HUES64 (cell line): ENCODE measurements around the gene MTCH1.

ENCODE experiments used
- H3K27ac ChIP-seq: 2 replicates; pipeline ENCODE4 v1.7.0; 2013; ENCODE audit warnings: low read depth, low read length, inconsistent platforms
- H3K27me3 ChIP-seq: 2 replicates; pipeline ENCODE4 v1.6.1; 2013; ENCODE audit warnings: mild to moderate bottlenecking, low read length; ENCODE audit not compliant: insufficient read depth
- H3K36me3 ChIP-seq: 2 replicates; pipeline ENCODE4 v1.6.1; 2013; ENCODE audit warnings: mild to moderate bottlenecking, low read length; ENCODE audit not compliant: insufficient read depth
- H3K4me1 ChIP-seq: 2 replicates; pipeline ENCODE4 v1.6.1; 2013; ENCODE audit warnings: mild to moderate bottlenecking, low read length, moderate library complexity; ENCODE audit not compliant: insufficient read depth
- H3K4me3 ChIP-seq: 2 replicates; pipeline ENCODE4 v1.5.1; 2013; ENCODE audit warnings: mild to moderate bottlenecking, low read length, moderate library complexity
- H3K9ac ChIP-seq: 2 replicates; pipeline ENCODE4 v1.6.1; 2013; ENCODE audit warnings: mild to moderate bottlenecking, low read depth, low read length
- H3K9me3 ChIP-seq: 2 replicates; pipeline ENCODE4 v1.6.1; 2013; ENCODE audit warnings: low read depth, low read length; ENCODE audit not compliant: insufficient read depth
- WGBS: fragments of 150-250, 120-280 bp; methylation state at CpG from one replicate; pipeline ENCODE4 v1.1.7; 2013; ENCODE audit warnings: missing lambda C conversion rate; 5-methylcytosine and 5-hydroxymethylcytosine counted together

MTCH1 gene

DNA sequence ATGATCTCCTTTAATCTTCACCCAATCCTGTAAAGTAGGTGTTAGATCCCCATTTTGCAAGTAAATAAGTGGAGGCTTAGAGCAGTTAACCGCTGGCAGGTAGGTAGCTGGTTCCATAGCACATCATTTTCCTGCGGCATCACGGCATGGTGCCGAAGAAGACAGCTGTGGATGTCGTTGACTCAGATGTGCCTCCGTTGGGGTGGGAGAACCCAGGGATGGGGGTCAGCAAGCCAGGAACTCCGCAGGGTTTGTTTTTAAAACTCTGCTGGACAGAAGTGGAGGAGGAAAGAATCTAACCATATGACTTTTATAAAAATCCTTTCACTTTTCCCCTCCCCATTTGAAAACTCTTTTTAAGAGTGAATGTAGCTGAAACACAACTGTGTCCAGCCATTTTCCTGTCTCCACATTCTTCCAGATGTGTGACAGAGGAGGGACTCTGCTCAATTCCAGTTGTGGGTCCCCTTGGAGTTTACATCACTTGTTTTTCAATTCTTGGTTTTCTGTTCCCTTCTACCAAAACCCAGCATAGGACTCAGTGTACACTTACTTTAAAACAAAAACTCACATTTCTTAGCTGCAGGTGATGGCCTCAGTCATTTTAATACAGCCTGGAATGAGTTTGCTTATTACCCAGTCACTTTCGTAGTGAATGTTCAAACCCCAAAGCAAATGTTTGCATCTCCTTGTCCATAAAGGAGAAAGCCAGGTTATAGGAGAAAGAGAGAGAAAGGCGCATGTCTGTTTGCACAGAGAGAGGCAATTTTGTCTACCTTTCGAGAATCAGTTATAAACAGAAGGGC is 59.1 kb downstream of the MTCH1 start:
- no peak overlapping the region for H3K9ac ChIP-seq
- no peaks in the 10 kb centered on the region for H3K4me1 ChIP-seq
- no peak overlapping the region for H3K27ac ChIP-seq
- 82% methylated on average over 10 of the region's 10 CpGs for WGBS
- no peaks in the 10 kb centered on the region for H3K9me3 ChIP-seq
- no peak overlapping the region for H3K4me3 ChIP-seq
- no peaks in the 10 kb centered on the region for H3K36me3 ChIP-seq
- no peaks in the 10 kb centered on the region for H3K27me3 ChIP-seq

DNA sequence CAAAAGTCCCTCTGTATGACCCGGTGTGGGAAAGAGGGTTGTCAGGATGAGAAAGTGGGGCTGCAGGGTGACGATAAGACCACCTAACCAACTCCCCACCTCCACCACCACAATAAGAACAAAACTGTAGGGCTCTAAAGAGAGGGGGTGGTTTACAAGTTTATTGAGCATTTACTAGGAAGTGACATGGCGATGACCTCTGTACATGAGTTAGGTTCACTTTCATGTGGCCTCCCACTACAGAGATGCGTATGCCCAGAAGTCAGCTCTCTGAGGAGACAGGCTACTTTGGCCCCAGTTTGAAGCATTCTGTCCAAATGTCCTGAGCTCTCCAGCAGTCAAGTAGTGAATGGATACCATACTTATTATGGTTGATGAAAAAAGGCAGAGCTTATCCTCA is 60.2 kb downstream of the MTCH1 start:
- Histone ChIP-seq H3K9me3 (no peaks in the 10 kb centered on the region), H3K27ac (no peak overlapping the region), H3K4me1 (no peaks in the 10 kb centered on the region), H3K9ac (no peak overlapping the region), H3K4me3 (no peak overlapping the region), H3K27me3 (no peaks in the 10 kb centered on the region), H3K36me3 (no peaks in the 10 kb centered on the region)
- 92% methylated on average over 3 of the region's 4 CpGs for WGBS

DNA sequence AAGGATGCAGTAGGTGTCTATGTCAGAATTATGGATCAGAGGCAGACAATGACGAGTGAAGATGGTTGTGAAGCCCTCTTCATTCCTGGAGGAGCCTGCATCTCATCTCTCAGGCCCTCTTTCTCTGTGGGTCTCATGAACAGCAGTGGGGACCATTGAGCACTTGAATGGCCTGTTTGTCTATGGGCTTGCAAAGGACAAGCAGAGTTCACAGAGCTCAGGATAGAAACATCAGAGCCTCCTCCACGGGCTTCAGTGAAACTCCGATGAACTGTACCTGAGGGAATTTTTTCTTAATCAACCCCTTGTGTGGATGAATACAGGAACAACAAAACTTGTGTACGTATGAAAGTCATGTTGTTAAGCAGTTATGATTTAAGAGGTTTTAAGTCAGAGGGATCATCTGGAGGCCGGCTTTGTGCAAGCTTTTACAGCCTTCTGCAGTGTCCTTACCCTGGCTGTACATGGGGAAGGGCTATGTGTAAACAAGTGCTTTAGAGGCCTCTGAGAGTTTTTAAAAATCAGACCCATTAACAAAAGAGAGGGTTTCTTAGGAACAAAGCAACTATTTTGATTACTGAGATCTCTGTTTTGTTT is 61.1 kb downstream of the MTCH1 start:
- 95% methylated on average over 5 of the region's 5 CpGs for WGBS
- Histone ChIP-seq H3K9ac (no peak overlapping the region), H3K4me1 (no peaks in the 10 kb centered on the region), H3K27me3 (no peaks in the 10 kb centered on the region), H3K36me3 (no peaks in the 10 kb centered on the region), H3K9me3 (no peaks in the 10 kb centered on the region), H3K4me3 (no peak overlapping the region), H3K27ac (no peak overlapping the region)

DNA sequence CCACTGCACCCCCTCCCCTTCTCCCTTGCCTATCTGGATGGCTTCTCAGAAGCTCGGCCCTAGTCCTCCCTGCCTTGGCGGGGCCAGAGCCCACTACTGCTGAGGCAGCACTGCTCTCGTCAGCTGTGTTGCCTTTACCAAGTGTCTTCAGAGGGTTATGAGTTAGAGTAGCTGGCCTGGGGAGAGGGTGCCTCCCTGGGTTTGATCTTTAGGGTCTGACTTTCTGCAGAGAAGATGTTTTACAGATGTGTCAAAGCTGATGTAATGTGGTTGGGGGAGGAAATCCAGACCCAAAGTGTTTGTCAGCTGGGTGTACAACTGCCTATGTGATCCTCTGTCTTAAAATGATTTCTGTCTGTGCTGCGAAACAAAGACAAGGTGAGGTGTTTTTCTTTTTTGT is 61.9 kb downstream of the MTCH1 start:
- no peaks in the 10 kb centered on the region for H3K9me3 ChIP-seq
- no peaks in the 10 kb centered on the region for H3K27me3 ChIP-seq
- no peaks in the 10 kb centered on the region for H3K36me3 ChIP-seq
- H3K9ac ChIP-seq = no peak overlapping the region
- H3K4me1 ChIP-seq = no peaks in the 10 kb centered on the region
- no peak overlapping the region for H3K27ac ChIP-seq
- WGBS = 89% methylated on average over 4 of the region's 4 CpGs
- H3K4me3 ChIP-seq = no peak overlapping the region

DNA sequence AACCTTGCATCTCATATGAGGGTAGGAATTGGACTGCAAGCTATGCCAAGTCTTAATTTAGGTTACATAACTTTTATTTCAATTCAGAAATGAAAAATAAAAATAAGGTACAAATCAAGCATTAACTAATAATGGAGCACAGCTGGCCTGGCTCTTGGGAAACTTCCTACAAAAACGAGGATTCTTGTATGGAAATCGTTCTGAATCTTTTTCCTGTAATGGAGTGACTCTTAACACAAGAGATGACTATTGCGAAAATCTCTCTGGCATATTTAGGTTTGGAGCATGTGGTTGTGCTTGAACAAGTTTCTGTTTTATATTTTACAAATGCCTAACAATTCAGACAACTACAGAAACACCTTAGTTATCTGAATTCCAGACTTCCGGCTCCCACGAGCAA is 65.5 kb downstream of the MTCH1 start:
- H3K4me3 ChIP-seq = no peak overlapping the region
- H3K9ac ChIP-seq = no peak overlapping the region
- H3K27me3 ChIP-seq = no peaks in the 10 kb centered on the region
- no peaks in the 10 kb centered on the region for H3K9me3 ChIP-seq
- H3K27ac ChIP-seq = no peak overlapping the region
- H3K36me3 ChIP-seq = no peaks in the 10 kb centered on the region
- WGBS = 87% methylated on average over 5 of the region's 5 CpGs
- H3K4me1 ChIP-seq = no peaks in the 10 kb centered on the region

DNA sequence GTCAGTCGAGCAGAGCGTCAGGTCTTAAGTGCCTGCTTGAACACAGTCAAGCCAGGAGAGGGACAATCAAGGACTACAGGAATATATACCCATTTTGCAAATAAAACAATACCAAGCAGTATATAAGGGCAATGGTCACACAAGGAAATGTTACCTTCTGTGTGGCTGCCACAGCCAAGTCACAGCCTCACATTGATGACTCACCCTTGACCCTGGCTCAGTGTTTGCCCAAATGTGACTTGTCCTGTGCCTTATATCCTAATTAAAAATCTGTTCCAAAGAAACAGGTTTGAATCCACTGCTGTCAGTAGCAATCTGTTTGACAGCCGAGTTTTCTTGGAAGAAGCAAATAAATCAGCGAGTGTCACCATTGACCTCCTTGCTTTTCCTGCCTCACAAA is 65.9 kb downstream of the MTCH1 start:
- 90% methylated on average over 4 of the region's 4 CpGs for WGBS
- Histone ChIP-seq H3K4me1 (no peaks in the 10 kb centered on the region), H3K9me3 (no peaks in the 10 kb centered on the region), H3K36me3 (no peaks in the 10 kb centered on the region), H3K9ac (no peak overlapping the region), H3K4me3 (no peak overlapping the region), H3K27ac (no peak overlapping the region), H3K27me3 (no peaks in the 10 kb centered on the region)
